Activated CD4-positive, alpha-beta memory T cell treated with anti-CD3 and anti-CD28 coated beads for 36 hours (primary cell): ENCODE data around the gene CSPG4. TPM values are rescaled to one million over a fixed set of nuclear protein-coding genes. Genes with fewer than 3 reads are reported as not detected.
"Not testable (repeated sequence)": the region's sequence is repeated elsewhere in the genome, so short reads cannot be mapped to it uniquely, and the experiment has no call there.

Experiments used
- CTCF ChIA-PET: fragments of 350-600 bp; sonication (Branson Sonifier 250); formaldehyde crosslinking; loops from one replicate; lab custom pipeline; 2021; ENCODE audit warnings: antibody characterized with exemption, inconsistent platforms; lab: Charles Lee
- POLR2A ChIA-PET: fragments of 350-600 bp; sonication (Branson Sonifier 250); formaldehyde crosslinking; loops from one replicate; lab custom pipeline; 2021; ENCODE audit warnings: antibody characterized with exemption; lab: Charles Lee
- DNase-seq: peaks from one replicate; pipeline ENCODE4 v3.0.0-alpha.2; 2020
- H3K27ac Mint-ChIP-seq: one replicate; pipeline ENCODE4 v1.8.0; 2021; ENCODE audit warnings: mixed read lengths
- H3K27me3 Mint-ChIP-seq: one replicate; pipeline ENCODE4 v1.8.0; 2021; ENCODE audit warnings: mixed read lengths
- H3K36me3 Mint-ChIP-seq: one replicate; pipeline ENCODE4 v1.8.0; 2021; ENCODE audit warnings: mixed read lengths
- H3K4me1 Mint-ChIP-seq: one replicate; pipeline ENCODE4 v1.8.0; 2021; ENCODE audit warnings: low read depth, mixed read lengths
- H3K4me3 Mint-ChIP-seq: one replicate; pipeline ENCODE4 v1.8.0; 2021; ENCODE audit warnings: mild to moderate bottlenecking, mixed read lengths
- H3K9me3 Mint-ChIP-seq: one replicate; pipeline ENCODE4 v1.8.0; 2021; ENCODE audit warnings: mixed read lengths
- intact Hi-C: fragments of 100-400 bp; cut with micrococcal nuclease; formaldehyde crosslinking; loops from one replicate; pipeline ENCODE4 v1.15.1; 2023
- total RNA-seq, 2 experiments: library from RNA; stranded (reverse); gene quantifications; one replicate each; pipeline ENCODE4 v1.2.3, GENCODE V29; 2021

CSPG4 gene
- total RNA-seq, 2 experiments from 2014 or later = not detected

- Mint-ChIP-seq H3K27me3 (peaks cover 5% of the 10 kb centered on the region), H3K4me3 (no peak overlapping the region), H3K27ac (no peak overlapping the region), H3K9me3 (no peaks in the 10 kb centered on the region), H3K4me1 (peaks cover 9% of the 10 kb centered on the region), H3K36me3 (no peaks in the 10 kb centered on the region)
- DNase-seq = no peak
- ChIA-PET POLR2A (no interaction called here), CTCF (no interaction called here)
- intact Hi-C loops = no loop called here
Measured at GRCh38 chr15:75696854-75697259, 15.8 kb downstream of the CSPG4 start.

DNA sequence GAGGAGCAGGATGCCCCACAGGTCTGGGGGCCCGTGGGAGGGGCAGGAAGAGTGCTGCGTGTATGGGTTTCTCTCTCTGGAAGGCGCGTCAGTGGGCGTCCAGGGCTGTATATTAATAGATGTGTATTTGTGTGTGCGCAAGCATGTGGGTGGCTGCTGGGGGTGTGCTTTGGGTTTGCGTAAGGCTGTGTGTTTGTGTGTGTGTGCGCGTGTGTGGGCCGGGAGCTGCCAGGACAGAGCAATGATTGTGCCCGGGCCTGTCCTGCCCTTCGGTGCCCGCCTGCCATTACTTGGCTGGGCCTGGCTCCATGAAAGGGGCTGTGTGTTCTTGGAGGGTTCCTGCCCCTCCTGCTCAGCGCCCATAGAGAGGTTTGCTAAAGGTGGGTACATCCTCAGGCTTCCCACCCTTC, 16.3 kb downstream of the CSPG4 start:
- ChIA-PET POLR2A (no interaction called here), CTCF (no interaction called here)
- no peak overlapping the region for H3K27ac Mint-ChIP-seq
- peaks cover 9% of the 10 kb centered on the region for H3K4me1 Mint-ChIP-seq
- peaks cover 5% of the 10 kb centered on the region for H3K27me3 Mint-ChIP-seq
- no peaks in the 10 kb centered on the region for H3K36me3 Mint-ChIP-seq
- H3K9me3 Mint-ChIP-seq = no peaks in the 10 kb centered on the region
- no peak overlapping the region for H3K4me3 Mint-ChIP-seq
- intact Hi-C loops = no loop called here
- no peak for DNase-seq

DNA sequence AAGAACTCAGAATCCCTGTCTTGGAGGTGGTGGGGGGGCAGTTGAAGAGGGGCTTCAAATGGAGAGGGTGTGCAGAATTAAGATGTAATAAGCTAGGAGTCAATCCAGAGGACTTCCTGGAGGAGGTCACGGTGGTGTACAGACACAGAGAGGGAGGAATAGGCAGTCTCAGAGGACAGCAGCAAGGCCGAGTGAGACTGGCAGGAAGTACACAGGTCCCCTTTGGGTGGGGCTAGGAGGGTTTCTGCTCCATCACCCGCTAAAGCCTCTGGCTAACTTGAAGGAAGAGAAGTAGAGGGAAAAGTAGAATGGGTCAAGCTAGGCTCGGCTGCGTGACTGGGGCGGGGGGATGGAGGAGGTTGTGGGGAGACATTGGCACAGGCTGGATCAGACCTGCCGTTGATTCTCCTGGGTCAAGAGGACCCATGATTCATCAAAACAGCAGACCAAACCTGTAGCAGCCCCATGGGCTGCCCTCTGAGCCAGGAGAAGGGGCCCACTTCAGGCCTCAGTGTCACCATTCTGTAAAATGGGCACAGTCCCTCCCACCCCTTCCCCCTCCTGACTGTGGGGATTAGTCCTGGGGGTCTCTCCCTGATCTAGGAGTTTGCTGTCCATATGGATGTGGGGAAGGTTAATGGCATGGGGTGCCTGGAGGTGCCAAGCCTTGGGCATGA, 16.9 kb downstream of the CSPG4 start:
- H3K27ac Mint-ChIP-seq = no peak overlapping the region

DNA sequence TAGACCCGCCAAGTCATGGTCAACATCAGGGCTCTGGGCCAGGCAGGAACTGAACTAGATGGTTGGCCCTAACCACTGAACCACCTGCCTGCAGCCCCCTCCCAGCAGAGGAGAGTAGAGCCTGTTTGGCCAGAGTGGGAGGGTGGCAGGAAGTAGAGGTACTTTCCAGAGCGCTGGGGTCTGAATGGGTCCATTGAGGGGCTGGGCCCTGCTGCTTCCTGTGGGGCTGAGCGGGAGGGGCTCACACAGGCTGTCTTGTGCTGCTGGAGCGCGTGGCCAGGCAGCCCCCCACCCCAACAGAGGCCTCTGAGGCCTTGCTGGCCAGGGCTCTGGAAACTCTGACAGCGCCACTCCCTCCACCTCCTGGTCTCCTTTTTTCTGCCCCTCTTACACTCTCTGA, 17.4 kb downstream of the CSPG4 start:
- ChIA-PET CTCF (no interaction called here), POLR2A (no interaction called here)
- Mint-ChIP-seq H3K36me3 (no peaks in the 10 kb centered on the region), H3K27me3 (peaks cover 5% of the 10 kb centered on the region), H3K27ac (no peak overlapping the region), H3K4me1 (peaks cover 9% of the 10 kb centered on the region), H3K4me3 (no peak overlapping the region), H3K9me3 (no peaks in the 10 kb centered on the region)
- intact Hi-C loops = no loop called here
- no peak for DNase-seq

More for the DNA sequence above, 16.9 kb downstream of the CSPG4 start:
- no peak for DNase-seq
- H3K4me3 Mint-ChIP-seq = no peak overlapping the region
- ChIA-PET CTCF (no interaction called here), POLR2A (no interaction called here)
- H3K4me1 Mint-ChIP-seq = peaks cover 9% of the 10 kb centered on the region
- peaks cover 5% of the 10 kb centered on the region for H3K27me3 Mint-ChIP-seq
- no peaks in the 10 kb centered on the region for H3K9me3 Mint-ChIP-seq
- no peaks in the 10 kb centered on the region for H3K36me3 Mint-ChIP-seq
- intact Hi-C loops = no loop called here

- Mint-ChIP-seq H3K27ac (no peak overlapping the region), H3K36me3 (no peaks in the 10 kb centered on the region), H3K9me3 (no peaks in the 10 kb centered on the region), H3K27me3 (peaks cover 5% of the 10 kb centered on the region), H3K4me1 (peaks cover 9% of the 10 kb centered on the region), H3K4me3 (no peak overlapping the region)
- ChIA-PET POLR2A (no interaction called here), CTCF (interaction anchor here (1.1 kb wide), 1 partner anchor 107 kb away, joined by 4 read pairs; no protein-coding TSS in a partner anchor)
- peak; percentile 26 for DNase-seq
- intact Hi-C loops = no loop called here
Measured at GRCh38 chr15:75694241-75695182, 18.1 kb downstream of the CSPG4 start.

GRCh38 chr15:75693501-75694240, 19.0 kb downstream of the CSPG4 start:
- POLR2A ChIA-PET = no interaction called here
- Mint-ChIP-seq H3K9me3 (no peaks in the 10 kb centered on the region), H3K27me3 (peaks cover 5% of the 10 kb centered on the region), H3K36me3 (no peaks in the 10 kb centered on the region), H3K27ac (no peak overlapping the region), H3K4me1 (peaks cover 9% of the 10 kb centered on the region), H3K4me3 (no peak overlapping the region)
- intact Hi-C loops = no loop called here
- CTCF ChIA-PET = interaction anchor here (1.1 kb wide), 1 partner anchor 108 kb away, joined by 4 read pairs; no protein-coding TSS in a partner anchor
- no peak for DNase-seq

DNA sequence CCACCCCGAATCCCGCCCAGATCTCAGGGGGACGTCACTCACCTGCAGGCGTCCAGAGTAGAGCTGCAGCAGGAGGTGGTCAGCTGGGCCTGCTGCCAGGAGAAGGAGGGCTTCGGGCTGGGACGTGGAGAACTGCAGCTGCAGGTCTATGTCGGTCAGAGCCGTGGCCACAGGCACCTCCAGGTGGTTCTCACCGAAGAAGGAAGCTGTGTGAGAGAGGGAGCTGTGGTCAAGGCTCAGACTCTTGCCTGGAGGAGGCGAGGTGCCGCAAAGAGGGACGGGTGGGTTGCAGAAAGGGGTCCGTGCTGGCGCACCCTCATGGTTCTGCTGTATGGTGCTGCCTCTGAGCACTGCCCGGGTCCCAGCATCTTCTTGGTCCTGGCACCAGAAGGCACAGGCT, 19.6 kb downstream of the CSPG4 start:
- H3K4me3 Mint-ChIP-seq, intact Hi-C loops, POLR2A ChIA-PET, CTCF ChIA-PET, H3K9me3 Mint-ChIP-seq, H3K27me3 Mint-ChIP-seq, DNase-seq, H3K36me3 Mint-ChIP-seq, H3K27ac Mint-ChIP-seq, H3K4me1 Mint-ChIP-seq: not testable (repeated sequence)

- H3K4me3 Mint-ChIP-seq, POLR2A ChIA-PET, H3K36me3 Mint-ChIP-seq, intact Hi-C loops, CTCF ChIA-PET, H3K27me3 Mint-ChIP-seq, H3K4me1 Mint-ChIP-seq, DNase-seq, H3K9me3 Mint-ChIP-seq, H3K27ac Mint-ChIP-seq: not testable (repeated sequence)
Measured at GRCh38 chr15:75692311-75692710, 20.3 kb downstream of the CSPG4 start.

- DNase-seq, H3K36me3 Mint-ChIP-seq, H3K9me3 Mint-ChIP-seq, POLR2A ChIA-PET, H3K27ac Mint-ChIP-seq, intact Hi-C loops, H3K4me1 Mint-ChIP-seq, H3K4me3 Mint-ChIP-seq, H3K27me3 Mint-ChIP-seq, CTCF ChIA-PET: not testable (repeated sequence)
Measured at GRCh38 chr15:75689429-75689828, 23.2 kb downstream of the CSPG4 start.

GRCh38 chr15:75688831-75689230, 23.8 kb downstream of the CSPG4 start:
- ChIA-PET POLR2A (no interaction called here), CTCF (interaction anchor here (1.4 kb wide), 1 partner anchor 17 kb away, joined by 3 read pairs; no protein-coding TSS in a partner anchor)
- H3K4me3 Mint-ChIP-seq = no peak overlapping the region
- intact Hi-C loops = no loop called here
- H3K9me3 Mint-ChIP-seq = no peaks in the 10 kb centered on the region
- DNase-seq = no peak
- no peaks in the 10 kb centered on the region for H3K36me3 Mint-ChIP-seq
- H3K27me3 Mint-ChIP-seq = peaks cover 7% of the 10 kb centered on the region
- H3K4me1 Mint-ChIP-seq = no peaks in the 10 kb centered on the region
- H3K27ac Mint-ChIP-seq = no peak overlapping the region

- no peak overlapping the region for H3K4me3 Mint-ChIP-seq
- H3K4me1 Mint-ChIP-seq = no peaks in the 10 kb centered on the region
- peaks cover 7% of the 10 kb centered on the region for H3K27me3 Mint-ChIP-seq
- DNase-seq = no peak
- no peak overlapping the region for H3K27ac Mint-ChIP-seq
- no peaks in the 10 kb centered on the region for H3K36me3 Mint-ChIP-seq
- ChIA-PET CTCF (interaction anchor here (1.4 kb wide), 1 partner anchor 18 kb away, joined by 3 read pairs; no protein-coding TSS in a partner anchor), POLR2A (no interaction called here)
- intact Hi-C loops = no loop called here
- no peaks in the 10 kb centered on the region for H3K9me3 Mint-ChIP-seq
Measured at GRCh38 chr15:75688278-75688557, 24.4 kb downstream of the CSPG4 start.
